ENCODE data around the gene TMEM14C.
A peak's percentile ranks its signal among the peaks of the same experiment; 100 is the strongest.
"Not testable (repeated sequence)": the region's sequence is repeated elsewhere in the genome, so short reads cannot be mapped to it uniquely, and the experiment has no call there.

TMEM14C gene

GRCh38 chr6:10722820-10723566 lies at the start of gene TMEM14C:
Gene TMEM14C (plus strand): TSS chr6:10723070. CDS start chr6:10724614, 1,544 bp downstream.
- peak; percentile 60 to 83 for DNase-seq

- DNase-seq = no peak
Observed at GRCh38 chr6:10676403-10676802, 46.5 kb upstream of the TMEM14C start.

- no peak for DNase-seq
Observed at GRCh38 chr6:10678456-10678855, 44.4 kb upstream of the TMEM14C start.

GRCh38 chr6:10681795-10682194 lies 41.1 kb upstream of the TMEM14C start:
- no peak for DNase-seq

- no peak for DNase-seq
Observed at GRCh38 chr6:10682355-10682988, 40.4 kb upstream of the TMEM14C start.

GRCh38 chr6:10684618-10685017 lies 38.3 kb upstream of the TMEM14C start:
- DNase-seq = no peak

GRCh38 chr6:10685092-10685915 lies 37.6 kb upstream of the TMEM14C start:
- DNase-seq = no peak

- no peak for DNase-seq
Observed at GRCh38 chr6:10686901-10687300, 36.0 kb upstream of the TMEM14C start.

- DNase-seq = no peak
Observed at GRCh38 chr6:10687582-10687981, 35.3 kb upstream of the TMEM14C start.

- no peak for DNase-seq
Observed at GRCh38 chr6:10690651-10691445, 32.0 kb upstream of the TMEM14C start.

GRCh38 chr6:10692965-10693538 lies 29.8 kb upstream of the TMEM14C start:
- DNase-seq = no peak

GRCh38 chr6:10694302-10695085 lies 28.4 kb upstream of the TMEM14C start, which contains the start of the genes C6orf52 and PAK1IP1:
Gene C6orf52 (minus strand): TSS chr6:10694616. CDS start chr6:10687550, 7,066 bp downstream.
Gene PAK1IP1 (plus strand): TSS chr6:10694972. CDS start chr6:10694986, 14 bp downstream.
- DNase-seq = peak; percentile 89 to 90

- no peak for DNase-seq
Observed at GRCh38 chr6:10695086-10695657, 27.7 kb upstream of the TMEM14C start.

GRCh38 chr6:10696655-10697054 lies 26.2 kb upstream of the TMEM14C start:
- no peak for DNase-seq

- no peak for DNase-seq
Observed at GRCh38 chr6:10713962-10714361, 8.9 kb upstream of the TMEM14C start.

GRCh38 chr6:10719296-10719963 lies 3.4 kb upstream of the TMEM14C start:
- no peak for DNase-seq

GRCh38 chr6:10719964-10720264 lies 3.0 kb upstream of the TMEM14C start:
- no peak for DNase-seq

GRCh38 chr6:10720265-10720959 lies 2.5 kb upstream of the TMEM14C start:
- peak; percentile 22 to 35 for DNase-seq

- not testable (repeated sequence) for DNase-seq
Observed at GRCh38 chr6:10720960-10721849, 1.7 kb upstream of the TMEM14C start.
